Duodenal mucosa (tissue), 2 donors: ENCODE measurements around the gene MRPS33.

Source experiments
- H3K27ac ChIP-seq: one replicate; pipeline ENCODE4 v1.7.0; 2013; ENCODE audit warnings: low read depth, low read length
- H3K27me3 ChIP-seq, 2 donors: one replicate each; pipeline ENCODE4 v1.7.0; 2013; ENCODE audit warnings: low read length in 2 of 2, control low read depth in 1 of 2; ENCODE audit not compliant: insufficient read depth in 2 of 2, control insufficient read depth in 1 of 2
- H3K36me3 ChIP-seq, 2 donors: one replicate each; pipeline ENCODE4 v1.7.0; 2013; ENCODE audit warnings: low read length in 2 of 2, control low read depth in 1 of 2; ENCODE audit not compliant: insufficient read depth in 2 of 2, control insufficient read depth in 1 of 2
- H3K4me1 ChIP-seq, 2 donors: one replicate each; pipeline ENCODE4 v1.7.0; 2013; ENCODE audit warnings: low read length in 2 of 2, control low read depth in 1 of 2; ENCODE audit not compliant: insufficient read depth in 2 of 2, control insufficient read depth in 1 of 2
- H3K4me3 ChIP-seq, 2 donors: one replicate each; pipeline ENCODE4 v1.7.0; 2013; ENCODE audit warnings: low read length in 2 of 2, low read depth in 1 of 2
- H3K9ac ChIP-seq, 2 donors: one replicate each; pipeline ENCODE4 v1.7.0; 2013; ENCODE audit warnings: low read length in 2 of 2, low read depth in 1 of 2
- H3K9me3 ChIP-seq, 2 donors: one replicate each; pipeline ENCODE4 v1.7.0; 2013; ENCODE audit warnings: low read length in 2 of 2, control low read depth in 1 of 2; ENCODE audit not compliant: control insufficient read depth in 1 of 2

The MRPS33 gene

DNA sequence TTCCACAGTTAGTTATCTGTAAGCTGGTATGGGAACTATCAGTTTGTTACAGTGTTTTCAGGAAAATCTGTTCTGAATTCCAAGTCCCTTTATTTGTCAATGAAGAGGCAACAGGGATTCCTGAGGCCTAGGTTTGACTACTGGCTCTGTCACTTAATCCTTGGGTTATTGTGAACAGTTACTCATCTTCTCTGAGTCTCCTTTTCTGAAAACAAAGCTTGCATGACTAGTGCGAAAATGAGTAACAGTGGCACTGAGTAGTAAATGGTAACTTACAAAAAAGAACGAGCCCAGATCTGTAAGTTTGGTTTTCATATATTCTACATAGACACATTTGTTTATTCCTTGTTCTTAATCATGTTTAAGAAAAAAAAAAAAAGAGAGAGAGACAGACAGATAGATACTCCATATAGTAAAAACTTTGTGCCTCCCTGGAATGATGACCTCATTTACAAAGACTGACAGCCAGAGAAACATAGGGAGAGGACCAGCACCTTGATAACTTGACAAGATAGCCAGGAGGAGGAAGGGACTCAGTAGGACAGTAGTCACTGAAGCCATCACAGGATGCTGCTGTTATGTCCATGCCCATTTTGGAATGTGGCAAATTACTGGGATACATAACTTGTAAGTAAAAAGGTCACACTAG lies 1.9 kb downstream of the MRPS33 start:
- peaks cover 4 to 21% of the 10 kb centered on the region in 2 donors for H3K36me3 ChIP-seq
- no peak overlapping the region for H3K27ac ChIP-seq
- H3K9me3 ChIP-seq: peaks cover 0 to 3% of the 10 kb centered on the region in 2 donors
- H3K4me3 ChIP-seq: peak overlapping the region in 1 of 2 donors; percentile 88
- H3K27me3 ChIP-seq: peaks cover 0 to 4% of the 10 kb centered on the region in 2 donors
- peaks cover 28 to 30% of the 10 kb centered on the region in 2 donors for H3K4me1 ChIP-seq
- no peak overlapping the region for H3K9ac ChIP-seq

DNA sequence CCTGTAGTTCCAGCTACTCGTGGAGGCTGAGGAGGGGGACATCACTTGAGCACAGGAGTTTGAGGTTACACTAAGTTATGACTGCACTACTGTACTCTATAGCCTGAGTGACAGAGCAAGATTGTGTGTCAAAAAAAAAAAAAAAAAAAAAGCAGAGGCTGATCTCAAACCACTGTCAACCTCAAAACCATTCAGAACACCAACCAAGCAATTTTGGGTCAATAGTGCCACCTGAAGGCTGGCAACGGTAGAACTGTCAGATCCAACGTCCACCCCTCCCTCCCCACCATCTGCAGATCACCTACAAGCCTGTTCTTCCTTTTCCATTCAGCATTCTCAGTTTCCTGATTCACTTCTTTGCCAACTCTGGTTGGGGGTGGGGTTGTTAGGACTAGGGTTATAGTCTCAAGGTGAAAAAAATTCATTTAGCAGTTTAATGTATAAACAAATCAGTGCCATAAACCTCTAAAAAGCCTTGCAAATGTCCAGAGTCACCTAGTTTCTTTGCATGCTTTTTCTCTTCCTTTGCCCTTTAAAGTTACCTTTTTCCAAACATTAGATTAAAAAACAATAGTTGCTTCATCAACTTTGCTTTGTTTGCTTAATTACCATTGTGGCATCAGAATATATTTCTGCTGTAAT lies 2.6 kb downstream of the MRPS33 start:
- peaks cover 4 to 27% of the 10 kb centered on the region in 2 donors for H3K36me3 ChIP-seq
- peaks cover 28 to 30% of the 10 kb centered on the region in 2 donors for H3K4me1 ChIP-seq
- H3K27me3 ChIP-seq: no peaks in the 10 kb centered on the region
- H3K9me3 ChIP-seq: peaks cover 0 to 3% of the 10 kb centered on the region in 2 donors
- H3K9ac ChIP-seq: no peak overlapping the region
- H3K27ac ChIP-seq: no peak overlapping the region
- no peak overlapping the region for H3K4me3 ChIP-seq

DNA sequence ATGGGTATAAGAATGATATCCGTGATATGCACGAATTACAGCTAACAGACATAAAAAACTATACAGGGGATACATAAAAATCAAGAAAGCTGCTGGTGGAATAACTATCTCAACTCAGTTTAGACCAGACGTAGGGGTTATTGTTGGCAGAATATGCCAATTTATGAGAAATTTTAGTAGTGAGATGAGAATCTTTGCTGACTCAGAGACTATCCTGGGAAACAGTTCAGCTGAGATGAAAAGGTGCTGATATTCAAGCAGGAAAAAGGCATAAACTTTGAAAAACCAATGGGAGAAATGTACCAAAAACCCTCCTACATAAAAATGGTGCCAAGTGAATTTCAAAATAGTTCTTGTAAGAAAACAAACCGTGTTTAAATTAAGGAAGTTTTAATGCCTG lies 3.3 kb downstream of the MRPS33 start:
- Histone ChIP-seq H3K27me3 (no peaks in the 10 kb centered on the region), H3K36me3 (peaks cover 8 to 34% of the 10 kb centered on the region in 2 donors), H3K9ac (no peak overlapping the region), H3K27ac (no peak overlapping the region), H3K4me1 (peaks cover 28 to 30% of the 10 kb centered on the region in 2 donors), H3K4me3 (no peak overlapping the region), H3K9me3 (peaks cover 0 to 2% of the 10 kb centered on the region in 2 donors)

DNA sequence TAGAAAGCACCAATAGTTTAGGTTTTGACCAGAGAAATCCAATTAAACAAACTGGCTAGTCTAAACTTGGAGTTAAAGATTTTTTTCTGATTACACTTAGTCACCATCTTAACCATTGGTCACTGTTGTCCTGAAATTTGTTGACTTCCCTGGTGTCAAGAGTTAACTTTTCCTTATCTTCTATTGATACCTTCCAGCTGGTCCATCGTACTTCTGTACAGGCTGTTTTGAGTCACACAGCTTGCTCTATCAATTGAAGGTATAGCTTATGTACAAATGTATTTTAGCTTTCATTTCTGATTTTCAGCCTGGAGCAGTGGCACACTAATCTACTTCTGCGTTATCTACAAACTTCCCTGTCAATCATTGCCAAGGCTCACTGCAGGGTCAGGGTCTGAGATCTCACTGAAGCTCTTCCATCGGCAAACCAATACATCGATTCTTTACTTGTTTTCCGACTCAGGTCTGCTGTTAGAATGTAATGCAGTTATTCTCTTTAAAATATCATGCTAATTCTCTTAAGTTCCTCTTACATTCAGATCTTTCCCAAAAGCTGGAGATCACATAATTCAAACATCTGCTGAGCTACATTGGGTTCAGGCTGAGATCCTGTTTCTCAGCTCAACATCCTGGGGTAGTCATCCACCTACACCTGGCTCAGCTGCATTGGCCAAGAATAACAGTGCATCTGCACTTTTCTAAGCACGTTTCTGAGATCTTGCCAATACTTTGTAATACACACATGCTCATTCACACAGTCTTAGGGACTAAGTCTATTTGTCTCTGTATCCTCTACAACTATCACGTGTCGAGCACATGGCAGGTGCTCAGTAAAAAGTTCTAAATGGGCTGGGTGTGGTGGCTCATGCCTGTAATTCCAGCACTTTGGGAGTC lies 11.3 kb downstream of the MRPS33 start:
- peak overlapping the region; percentile 17 for H3K4me3 ChIP-seq
- H3K27me3 ChIP-seq: no peaks in the 10 kb centered on the region
- peaks cover 26 to 29% of the 10 kb centered on the region in 2 donors for H3K4me1 ChIP-seq
- H3K36me3 ChIP-seq: peaks cover 4 to 27% of the 10 kb centered on the region in 2 donors
- no peaks in the 10 kb centered on the region for H3K9me3 ChIP-seq
- no peak overlapping the region for H3K27ac ChIP-seq
- H3K9ac ChIP-seq: no peak overlapping the region

DNA sequence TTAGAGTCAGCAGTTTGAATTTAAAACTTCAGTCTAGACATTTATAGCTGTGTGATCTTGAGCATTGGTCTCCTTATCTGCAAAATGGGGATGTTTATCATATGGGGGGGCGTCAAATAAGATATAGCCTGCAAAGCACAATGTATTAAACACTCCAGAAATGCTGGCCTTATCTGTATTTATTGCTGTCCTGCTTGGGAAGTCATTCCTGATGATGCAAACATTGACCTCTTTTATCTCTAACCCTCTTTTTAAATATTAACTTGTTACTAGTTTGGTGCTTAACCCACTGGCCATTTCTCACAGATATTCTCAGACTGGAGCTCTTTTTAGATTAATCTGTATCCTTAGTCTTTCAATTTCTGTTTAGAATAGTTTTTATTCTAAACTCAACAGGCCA lies 13.2 kb downstream of the MRPS33 start:
- no peak overlapping the region for H3K4me3 ChIP-seq
- no peaks in the 10 kb centered on the region for H3K27me3 ChIP-seq
- no peaks in the 10 kb centered on the region for H3K9me3 ChIP-seq
- H3K36me3 ChIP-seq: peaks cover under 1 to 8% of the 10 kb centered on the region in 2 donors
- H3K9ac ChIP-seq: no peak overlapping the region
- H3K4me1 ChIP-seq: peaks cover 26 to 29% of the 10 kb centered on the region in 2 donors
- no peak overlapping the region for H3K27ac ChIP-seq

DNA sequence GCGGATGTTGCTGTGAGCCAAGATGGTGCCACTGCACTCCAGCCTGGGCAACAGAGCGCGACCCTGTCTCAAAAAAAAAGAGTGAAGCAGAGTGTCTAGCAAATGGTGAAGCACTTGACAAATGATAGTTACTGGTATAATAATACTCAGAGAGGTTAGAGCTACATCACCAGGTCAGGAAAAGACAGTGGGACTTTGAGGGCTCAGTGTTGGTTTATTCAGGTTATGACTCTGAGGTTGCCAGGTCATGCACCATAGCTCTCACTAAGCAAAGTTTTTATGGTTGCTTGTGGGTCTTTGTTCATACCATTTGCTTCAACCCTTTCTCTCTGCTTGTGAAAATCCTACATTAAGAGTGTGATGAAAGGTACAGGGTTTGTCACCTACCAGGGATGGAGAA lies 13.6 kb downstream of the MRPS33 start:
- Histone ChIP-seq H3K4me1 (peaks cover 26 to 29% of the 10 kb centered on the region in 2 donors), H3K27me3 (no peaks in the 10 kb centered on the region), H3K27ac (no peak overlapping the region), H3K4me3 (no peak overlapping the region), H3K9me3 (no peaks in the 10 kb centered on the region), H3K9ac (no peak overlapping the region), H3K36me3 (peaks cover 0 to 5% of the 10 kb centered on the region in 2 donors)

DNA sequence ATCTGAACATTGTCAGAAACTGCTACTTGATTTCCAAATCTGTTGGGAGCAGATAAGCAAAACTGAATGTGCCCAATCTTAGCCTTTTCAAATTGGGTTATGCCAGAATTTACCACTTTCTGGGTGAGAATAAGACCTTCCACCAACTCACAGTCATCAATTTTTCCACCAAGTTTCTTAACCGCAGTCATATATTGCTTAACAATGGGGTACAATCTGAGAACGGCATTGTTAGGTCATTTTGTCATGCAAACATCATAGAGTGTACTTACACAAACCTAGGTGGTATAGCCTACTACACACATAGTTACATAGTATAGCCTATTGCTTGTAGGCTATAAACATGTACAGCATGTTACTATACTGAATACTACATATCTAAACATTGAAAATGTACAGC lies 16.0 kb downstream of the MRPS33 start:
- Histone ChIP-seq H3K27ac (no peak overlapping the region), H3K27me3 (no peaks in the 10 kb centered on the region), H3K4me1 (peaks cover 24 to 27% of the 10 kb centered on the region in 2 donors), H3K9me3 (no peaks in the 10 kb centered on the region), H3K9ac (no peak overlapping the region), H3K4me3 (no peak overlapping the region), H3K36me3 (no peaks in the 10 kb centered on the region)

DNA sequence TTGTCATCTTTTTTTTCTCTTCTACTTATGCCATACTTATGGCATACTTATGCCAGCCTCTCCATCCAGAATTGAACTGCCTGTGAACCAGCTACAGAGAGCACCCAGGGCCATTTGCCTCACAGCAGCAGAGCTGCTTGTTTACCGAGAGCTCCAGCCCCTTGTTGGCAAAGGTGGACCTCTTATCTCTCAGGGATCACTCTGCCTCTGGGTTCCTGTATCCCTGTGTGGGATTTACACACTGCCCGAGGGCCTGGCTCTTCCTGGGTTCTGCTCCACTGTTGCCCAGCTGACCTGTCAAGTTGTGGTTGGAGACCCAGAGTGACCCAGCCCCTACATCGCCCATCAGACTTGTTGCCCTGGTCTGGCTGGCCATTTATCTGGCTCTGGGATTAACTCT lies 22.3 kb downstream of the MRPS33 start:
- no peaks in the 10 kb centered on the region for H3K9me3 ChIP-seq
- H3K4me1 ChIP-seq: peaks cover 4 to 10% of the 10 kb centered on the region in 2 donors
- no peak overlapping the region for H3K27ac ChIP-seq

DNA sequence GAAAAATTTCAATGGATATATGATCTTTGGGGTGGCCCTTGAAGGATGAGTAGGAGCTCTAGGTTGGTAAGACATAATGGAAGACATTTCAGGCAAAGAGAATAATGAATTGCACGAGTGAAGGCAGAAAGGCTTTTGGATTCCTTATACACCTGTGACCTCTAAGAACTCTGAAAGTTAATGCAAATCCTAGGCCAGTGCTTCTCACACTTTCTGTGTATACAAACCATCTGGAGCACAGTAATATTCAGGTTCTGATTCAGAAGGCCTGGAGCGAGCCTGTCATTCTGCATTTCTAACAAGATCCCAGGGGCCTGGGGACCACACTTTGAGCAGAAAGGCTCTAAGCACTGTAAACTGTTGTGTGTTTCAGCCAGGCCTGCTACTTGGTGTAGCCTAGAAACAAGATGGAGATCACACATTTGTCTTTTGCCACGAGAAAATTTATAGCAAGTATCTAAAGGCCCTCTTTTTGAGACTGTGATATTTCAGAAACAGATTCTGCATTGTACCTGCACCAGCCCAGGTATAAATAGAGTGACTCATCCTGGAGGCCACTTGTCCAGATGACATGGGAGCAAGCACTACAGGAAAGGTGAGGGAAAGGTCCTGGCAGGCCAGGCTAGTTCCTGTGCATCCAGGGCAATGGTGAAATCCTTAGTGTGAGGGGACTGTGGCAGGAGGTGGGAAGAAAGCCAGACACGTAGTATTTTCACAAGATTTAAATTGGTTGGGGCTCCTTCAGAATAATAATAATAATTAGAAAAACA lies 24.4 kb downstream of the MRPS33 start:
- Histone ChIP-seq H3K9ac (no peak overlapping the region), H3K4me3 (no peak overlapping the region), H3K36me3 (no peaks in the 10 kb centered on the region), H3K27me3 (no peaks in the 10 kb centered on the region), H3K9me3 (no peaks in the 10 kb centered on the region), H3K4me1 (peaks cover 4 to 10% of the 10 kb centered on the region in 2 donors), H3K27ac (no peak overlapping the region)

More for the DNA sequence above, 22.3 kb downstream of the MRPS33 start:
- no peak overlapping the region for H3K4me3 ChIP-seq
- H3K27me3 ChIP-seq: no peaks in the 10 kb centered on the region
- no peak overlapping the region for H3K9ac ChIP-seq
- H3K36me3 ChIP-seq: no peaks in the 10 kb centered on the region
